A549 (cell line): Measurements from ENCODE around the gene APBB2. TPM values are rescaled to one million over a fixed set of nuclear protein-coding genes. Genes with fewer than 3 reads are reported as not detected.
"Not testable (repeated sequence)": the region's sequence is repeated elsewhere in the genome, so short reads cannot be mapped to it uniquely, and the experiment has no call there.

Experiments
- ATAC-seq, 2 experiments: fragments of 200-7000 bp in 1 of 2; fragments of >200 bp in 1 of 2; cut with Nextera tagmentation in 1 of 2; cut with Tn5 transposase in 1 of 2; 3 replicates each; pipeline versions ENCODE4 v1.8.0 to v1.9.1; 2018 to 2020; ENCODE audit warnings: mild to moderate bottlenecking in 1 of 2, moderate library complexity in 1 of 2
- CTCF ChIA-PET: fragments of 300-600 bp; sonication (Branson Sonifier 250); formaldehyde crosslinking; extraction: SDS; loops from one replicate; lab custom pipeline; 2021; ENCODE audit warnings: antibody characterized with exemption, inconsistent platforms; lab: Yijun Ruan, JAX
- POLR2A ChIA-PET: fragments of 350-600 bp; formaldehyde crosslinking; extraction: SDS; loops from one replicate; lab custom pipeline; 2021; ENCODE audit warnings: antibody characterized with exemption, inconsistent platforms; lab: Yijun Ruan, JAX
- DNase-seq, 2 experiments: peaks; one replicate each; pipeline versions ENCODE4 v3.0.0 to v3.0.0-alpha.2; 2011 to 2016; ENCODE audit warnings: low read depth in 1 of 2, low spot score in 1 of 2
- FAIRE-seq: peaks from 2 replicates; lab custom pipeline; 2011; peaks lifted over from hg19 to GRCh38; lab: Jason Lieb, UNC
- H3K27ac ChIP-seq, 2 experiments: fragments of >200 bp; sonication (Bioruptor Twin); formaldehyde crosslinking; 3 replicates each; pipeline ENCODE4 v1.5.1; 2016 to 2017
- H3K4me1 ChIP-seq: fragments of >200 bp; sonication (Bioruptor Twin); formaldehyde crosslinking; 3 replicates; pipeline ENCODE4 v1.6.1; 2016
- H3K4me2 ChIP-seq: fragments of >200 bp; sonication (Bioruptor Twin); formaldehyde crosslinking; 3 replicates; pipeline ENCODE4 v1.6.1; 2016
- H3K4me3 ChIP-seq: fragments of >200 bp; sonication (Bioruptor Twin); formaldehyde crosslinking; 3 replicates; pipeline ENCODE4 v1.5.1; 2016
- H3K9me3 ChIP-seq: fragments of >200 bp; sonication (Bioruptor Twin); formaldehyde crosslinking; 3 replicates; pipeline ENCODE4 v1.6.1; 2016
- BHLHE40 ChIP-seq: IDR thresholded peaks from 2 replicates; pipeline ENCODE4 v1.6.1; 2012; ENCODE audit warnings: low read depth, low read length, inconsistent platforms
- CBX2 ChIP-seq: fragments of 200-600 bp; sonication (generic); IDR thresholded peaks from 2 replicates; pipeline ENCODE4 v1.6.1; 2016; ENCODE audit warnings: low read depth, mild to moderate bottlenecking, borderline replicate concordance
- CEBPB ChIP-seq, 2 experiments: fragments of >200 bp in 1 of 2; sonication (Bioruptor Twin) in 1 of 2; formaldehyde crosslinking in 1 of 2; IDR thresholded peaks; 2 replicates each; pipeline ENCODE4 v1.6.1; 2012 to 2016
- EHMT2 ChIP-seq: fragments of 200-600 bp; sonication (generic); IDR thresholded peaks from 2 replicates; pipeline ENCODE4 v1.6.1; 2016; ENCODE audit warnings: antibody characterized with exemption, low read depth, mild to moderate bottlenecking, moderate library complexity
- EP300 ChIP-seq, 2 experiments: fragments of >200 bp; sonication (Bioruptor Twin); formaldehyde crosslinking; IDR thresholded peaks; 2 replicates in 1 of 2; 3 replicates in 1 of 2; pipeline ENCODE4 v1.6.1; 2016 to 2017
- FOSB ChIP-seq: fragments of 250-450 bp; sonication (Bioruptor Pico); IDR thresholded peaks from 2 replicates; pipeline ENCODE4 v1.5.0; 2020; ENCODE audit warnings: mild to moderate bottlenecking, moderate library complexity
- GATA3 ChIP-seq: IDR thresholded peaks from 2 replicates; pipeline ENCODE4 v1.6.1; 2012; ENCODE audit warnings: borderline replicate concordance
- HDAC2 ChIP-seq: fragments of 200-600 bp; sonication (generic); IDR thresholded peaks from 2 replicates; pipeline ENCODE4 v1.6.1; 2016
- HEYL ChIP-seq: fragments of 250-450 bp; sonication (Bioruptor Pico); IDR thresholded peaks from 2 replicates; pipeline ENCODE4 v1.8.0; 2021; ENCODE audit warnings: mild to moderate bottlenecking, moderate library complexity
- HOXA7 ChIP-seq: fragments of 250-450 bp; sonication (Bioruptor Pico); IDR thresholded peaks from 2 replicates; pipeline ENCODE4 v1.5.0; 2020; ENCODE audit warnings: mild to moderate bottlenecking, moderate library complexity
- HOXB13 ChIP-seq: fragments of 250-450 bp; sonication (Bioruptor Pico); IDR thresholded peaks from 2 replicates; pipeline ENCODE4 v1.5.0; 2020; ENCODE audit warnings: low read depth, mild to moderate bottlenecking, moderate library complexity
- JUNB ChIP-seq: fragments of >200 bp; sonication (Bioruptor Twin); formaldehyde crosslinking; IDR thresholded peaks from 2 replicates; pipeline ENCODE4 v1.6.1; 2016
- KDM5A ChIP-seq: fragments of 200-600 bp; sonication (generic); IDR thresholded peaks from 2 replicates; pipeline ENCODE4 v1.6.1; 2016; ENCODE audit warnings: antibody characterized with exemption, mild to moderate bottlenecking
- MYC ChIP-seq: IDR thresholded peaks from 2 replicates; pipeline ENCODE4 v1.6.1; 2012; ENCODE audit warnings: mild to moderate bottlenecking, inconsistent platforms, low read length, improper control_type of control experiment, borderline replicate concordance
- NFE2L2 ChIP-seq: fragments of 150-350 bp; conservative IDR thresholded peaks from 2 replicates; pipeline ENCODE4 v1.6.1; 2014; ENCODE audit warnings: low read length
- NPAS2 ChIP-seq: fragments of 250-450 bp; sonication (Bioruptor Pico); IDR thresholded peaks from 2 replicates; pipeline ENCODE4 v1.8.0; 2022; ENCODE audit warnings: mild to moderate bottlenecking, moderate library complexity, borderline replicate concordance
- PHF8 ChIP-seq: fragments of 200-600 bp; sonication (generic); IDR thresholded peaks from 2 replicates; pipeline ENCODE4 v1.6.1; 2016; ENCODE audit warnings: low read depth, mild to moderate bottlenecking, antibody characterized with exemption, moderate library complexity, borderline replicate concordance
- RCOR1 ChIP-seq: fragments of 150-350 bp; IDR thresholded peaks from 2 replicates; pipeline ENCODE4 v1.6.1; 2014; ENCODE audit warnings: antibody characterized with exemption, low read length, low read depth
- RFX5 ChIP-seq: fragments of 450-650 bp; IDR thresholded peaks from 2 replicates; pipeline ENCODE4 v1.7.1; 2014; ENCODE audit warnings: antibody characterized with exemption, mild to moderate bottlenecking, moderate library complexity
- SREBF2 ChIP-seq: fragments of 450-650 bp; IDR thresholded peaks from 2 replicates; pipeline ENCODE4 v1.6.1; 2014; ENCODE audit warnings: mild to moderate bottlenecking, moderate library complexity
- TFCP2L1 ChIP-seq: fragments of 250-450 bp; sonication (Bioruptor Pico); IDR thresholded peaks from 2 replicates; pipeline ENCODE4 v1.5.0; 2021; ENCODE audit warnings: mild to moderate bottlenecking
- TP53 ChIP-seq: fragments of 250-450 bp; sonication (Bioruptor Pico); IDR thresholded peaks from 2 replicates; pipeline ENCODE4 v1.5.0; 2021; ENCODE audit warnings: mild to moderate bottlenecking, moderate library complexity
- ZC3H11A ChIP-seq: fragments of 450-650 bp; IDR thresholded peaks from 2 replicates; pipeline ENCODE4 v1.6.1; 2014; ENCODE audit warnings: antibody characterized with exemption, mild to moderate bottlenecking
- WGBS: methylation state at CpG from one replicate; pipeline ENCODE4 v1.1.6; 2017; ENCODE audit errors: missing lambda C conversion rate; 5-methylcytosine and 5-hydroxymethylcytosine counted together
- polyA plus RNA-seq, 4 experiments: library from polyadenylated mRNA; depleted of rRNA in 3 of 4; stranded (reverse); fragments of >200 nt; fragmentation: RNase III in 1 of 4; extraction: RNeasy Plus Mini Kit Qiagen cat#74134 plus additional on column Dnase treatment in 1 of 4; gene quantifications; 2 replicates in 3 of 4; 3 replicates in 1 of 4; pipeline ENCODE4 v1.2.3, GENCODE V29; 2011 to 2017
- TF ChIP-seq, protein P1 (sequence below): fragments of 150-350 bp; IDR thresholded peaks from 2 replicates; pipeline ENCODE4 v1.6.1; 2014; ENCODE audit warnings: low read depth, mild to moderate bottlenecking, low read length
- TF ChIP-seq, protein P2 (sequence below): fragments of 250-450 bp; sonication (Bioruptor Pico); IDR thresholded peaks from 2 replicates; pipeline ENCODE4 v1.5.0; 2020; ENCODE audit warnings: low read depth, mild to moderate bottlenecking, moderate library complexity

The APBB2 gene
- polyA plus RNA-seq, 2 of the 4 experiments (the other 2 are of a cell fraction) = 8.3 to 31.9 TPM

DNA sequence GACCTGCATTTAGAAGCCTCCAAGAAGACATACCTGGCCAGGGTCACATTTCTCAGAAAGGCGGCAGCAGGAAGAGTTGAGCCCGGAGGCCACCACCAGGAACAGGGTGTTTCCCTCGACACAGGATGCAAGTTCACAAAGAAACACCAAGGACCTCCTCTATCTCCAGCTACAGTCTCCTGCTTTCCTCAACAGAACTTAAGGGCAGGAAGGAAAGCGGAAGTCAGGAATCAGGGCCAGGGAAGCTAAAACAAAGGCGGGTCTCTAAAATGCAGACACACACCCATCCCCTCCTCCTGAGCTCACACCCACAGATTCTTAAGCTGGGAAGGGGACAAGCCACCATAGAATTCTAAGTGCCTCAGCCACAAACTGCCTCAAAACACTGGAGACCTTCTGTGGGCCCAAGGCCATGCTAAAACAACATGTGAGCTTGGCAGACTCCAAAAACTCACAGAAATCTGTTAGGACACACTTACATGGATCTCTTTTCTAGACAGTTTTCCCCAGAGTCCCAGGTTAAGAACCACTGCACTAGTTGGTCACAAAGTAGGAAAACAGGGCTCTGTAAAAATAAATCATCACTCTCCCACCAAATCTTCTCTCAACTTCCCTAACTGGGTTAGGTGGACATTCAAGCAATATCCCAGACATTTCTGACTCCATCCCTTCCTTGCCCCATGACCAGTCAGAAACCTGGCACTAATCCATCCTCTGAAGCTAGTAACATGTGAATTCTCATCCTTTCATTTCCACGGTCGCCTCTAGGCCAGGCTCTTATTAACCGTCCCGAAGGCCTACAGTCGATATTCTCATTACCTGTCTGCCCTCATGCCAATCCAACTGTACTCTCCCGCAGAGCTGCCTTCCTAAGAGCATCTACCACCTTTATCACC lies 163.2 kb downstream of the APBB2 start (continued):
- TF ChIP-seq EP300 (IDR thresholded peaks at IDR 0.05) (no peak), FOSB (CRISPR knock-in tag) (no peak)

DNA sequence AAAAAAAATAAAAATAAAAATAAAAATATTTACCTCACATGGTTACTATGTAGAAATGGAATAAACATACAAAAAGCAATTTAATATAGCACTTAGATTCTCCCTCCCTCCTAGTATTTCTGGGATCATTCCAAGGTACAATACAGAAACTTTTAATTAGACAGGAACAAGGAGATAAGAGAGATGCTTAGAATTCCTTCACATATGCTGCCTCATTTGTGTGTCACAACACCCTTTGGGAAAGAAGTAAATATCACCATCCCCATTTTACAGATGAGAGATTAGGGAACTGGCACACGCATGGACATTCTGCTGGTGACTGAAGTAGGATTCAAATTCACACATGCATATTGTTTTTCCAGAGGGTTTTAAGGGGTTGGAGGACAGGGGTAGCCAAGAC lies 164.2 kb downstream of the APBB2 start:
- 90% methylated on average over 1 of the region's 1 CpG for WGBS
- ATAC-seq = no peak
- ChIA-PET CTCF (no interaction called here), POLR2A (no interaction called here)
- Histone ChIP-seq H3K27ac (no peak overlapping the region), H3K4me2 (no peak overlapping the region), H3K4me1 (no peaks in the 10 kb centered on the region), H3K4me3 (no peak overlapping the region), H3K9me3 (0 out of 3 replicates have a peak, but pooled peaks cover 1% of the 10 kb centered on the region)
- DNase-seq = no peak
- no peak for TF ChIP-seq MYC
- no peak for TF ChIP-seq RFX5
- TF ChIP-seq FOSB (CRISPR knock-in tag) = no peak
- no peak for TF ChIP-seq EHMT2
- no peak for TF ChIP-seq HOXB13 (CRISPR knock-in tag)
- TF ChIP-seq NPAS2 (CRISPR knock-in tag) = no peak
- TF ChIP-seq GATA3 = no peak
- TF ChIP-seq ZC3H11A = no peak
- TF ChIP-seq HDAC2 = no peak
- TF ChIP-seq BHLHE40 = no peak
- no peak for TF ChIP-seq SREBF2
- TF ChIP-seq KDM5A = no peak
- no peak for TF ChIP-seq CBX2
- TF ChIP-seq PHF8 = no peak
- no peak for TF ChIP-seq HOXA7 (CRISPR knock-in tag)
- TF ChIP-seq JUNB = no peak
- TF ChIP-seq, protein P1, sequence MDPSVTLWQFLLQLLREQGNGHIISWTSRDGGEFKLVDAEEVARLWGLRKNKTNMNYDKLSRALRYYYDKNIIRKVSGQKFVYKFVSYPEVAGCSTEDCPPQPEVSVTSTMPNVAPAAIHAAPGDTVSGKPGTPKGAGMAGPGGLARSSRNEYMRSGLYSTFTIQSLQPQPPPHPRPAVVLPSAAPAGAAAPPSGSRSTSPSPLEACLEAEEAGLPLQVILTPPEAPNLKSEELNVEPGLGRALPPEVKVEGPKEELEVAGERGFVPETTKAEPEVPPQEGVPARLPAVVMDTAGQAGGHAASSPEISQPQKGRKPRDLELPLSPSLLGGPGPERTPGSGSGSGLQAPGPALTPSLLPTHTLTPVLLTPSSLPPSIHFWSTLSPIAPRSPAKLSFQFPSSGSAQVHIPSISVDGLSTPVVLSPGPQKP = no peak
- no peak for TF ChIP-seq CEBPB (IDR thresholded peaks at IDR 0.05)
- TF ChIP-seq TFCP2L1 = no peak
- no peak for TF ChIP-seq RCOR1
- no peak for FAIRE-seq

DNA sequence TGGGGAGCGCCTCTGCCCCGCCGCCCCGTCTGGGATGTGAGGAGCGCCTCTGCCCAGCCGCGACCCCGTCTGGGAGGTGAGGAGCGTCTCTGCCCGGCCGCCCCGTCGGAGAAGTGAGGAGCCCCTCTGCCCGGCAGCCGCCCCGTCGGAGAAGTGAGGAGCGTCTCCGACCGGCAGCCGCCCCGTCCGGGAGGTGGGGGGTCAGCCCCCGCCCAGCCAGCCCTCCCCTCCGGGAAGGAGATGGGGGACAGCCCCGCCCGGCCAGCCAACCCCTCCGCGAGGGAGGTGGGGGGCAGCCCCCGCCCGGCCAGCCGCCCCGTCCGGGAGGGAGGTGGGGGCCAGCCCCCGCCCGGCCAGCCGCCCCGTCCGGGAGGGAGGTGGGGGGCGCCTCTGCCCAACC lies 165.2 kb downstream of the APBB2 start:
- FAIRE-seq, H3K27ac ChIP-seq, POLR2A ChIA-PET, H3K4me1 ChIP-seq, H3K9me3 ChIP-seq, DNase-seq, CTCF ChIA-PET, H3K4me2 ChIP-seq, ATAC-seq, H3K4me3 ChIP-seq: not testable (repeated sequence)
- WGBS = 89% methylated on average over 12 of the region's 40 CpGs

DNA sequence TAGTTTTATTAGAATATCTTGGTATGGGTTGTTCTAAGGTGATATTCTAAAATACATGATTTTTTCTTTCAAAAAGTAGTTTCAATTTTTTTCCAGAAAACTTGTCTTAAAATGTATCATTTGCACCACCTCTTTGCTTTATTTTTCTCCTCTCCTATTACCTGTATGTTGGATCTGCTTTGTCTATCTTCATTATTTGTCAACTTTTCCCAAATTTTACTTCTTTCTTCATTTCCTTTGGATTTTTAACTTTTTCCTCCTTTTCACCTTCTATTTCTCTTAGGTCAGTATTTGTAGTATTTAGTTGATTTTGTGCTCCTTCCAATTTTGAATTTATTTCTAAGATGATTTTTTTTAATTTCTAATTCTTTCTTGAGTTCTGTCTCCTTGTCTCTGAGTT lies 169.6 kb downstream of the APBB2 start:
- ATAC-seq (no peak), FAIRE-seq (no peak)
- Histone ChIP-seq H3K9me3 (peaks cover 10% of the 10 kb centered on the region; the same call in 1 of the 3 replicates), H3K27ac (no peak overlapping the region), H3K4me2 (no peak overlapping the region), H3K4me1 (no peaks in the 10 kb centered on the region)
- POLR2A ChIA-PET = no interaction called here
- TF ChIP-seq JUNB (no peak), HEYL (CRISPR knock-in tag) (no peak), EHMT2 (no peak), TFCP2L1 (no peak), NFE2L2 (no peak), TP53 (CRISPR knock-in tag) (no peak)
- TF ChIP-seq, protein P2, sequence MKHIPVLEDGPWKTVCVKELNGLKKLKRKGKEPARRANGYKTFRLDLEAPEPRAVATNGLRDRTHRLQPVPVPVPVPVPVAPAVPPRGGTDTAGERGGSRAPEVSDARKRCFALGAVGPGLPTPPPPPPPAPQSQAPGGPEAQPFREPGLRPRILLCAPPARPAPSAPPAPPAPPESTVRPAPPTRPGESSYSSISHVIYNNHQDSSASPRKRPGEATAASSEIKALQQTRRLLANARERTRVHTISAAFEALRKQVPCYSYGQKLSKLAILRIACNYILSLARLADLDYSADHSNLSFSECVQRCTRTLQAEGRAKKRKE (CRISPR knock-in tag) = no peak
- TF ChIP-seq, all 56 proteins: peak for 0
- H3K4me3 ChIP-seq = no peak overlapping the region
- CTCF ChIA-PET = no interaction called here
- DNase-seq = no peak
